Stomach (tissue), 9 donors: ENCODE measurements around the gene MAP3K3. TPM values are rescaled to one million over a fixed set of nuclear protein-coding genes. Genes with fewer than 3 reads are reported as not detected.

Experiments
- DNase-seq, 2 donors: peaks; one replicate each; pipeline versions ENCODE4 v3.0.0 to v3.0.0-alpha.2; 2013 to 2019
- H3K27ac ChIP-seq, 5 donors: fragments of 200-600 bp in 4 of 5; sonication (generic) in 4 of 5; one replicate each; pipeline ENCODE4 v1.5.1; 2013 to 2019; ENCODE audit warnings: mild to moderate bottlenecking in 1 of 5, moderate library complexity in 1 of 5
- H3K27me3 ChIP-seq, 3 donors: fragments of 200-600 bp; sonication (generic); one replicate each; pipeline ENCODE4 v1.5.1; 2017 to 2019; ENCODE audit warnings: mixed run types in 1 of 3
- H3K36me3 ChIP-seq, 4 donors: fragments of 200-600 bp; sonication (generic); 1 replicate in 3 of 4; 2 replicates in 1 of 4; pipeline ENCODE4 v1.5.1; 2016 to 2019
- H3K4me1 ChIP-seq, 4 donors: fragments of 200-600 bp; sonication (generic); one replicate each; pipeline ENCODE4 v1.5.1; 2016 to 2019
- H3K4me3 ChIP-seq, 4 donors: fragments of 200-600 bp; sonication (generic) in 3 of 4; one replicate each; pipeline ENCODE4 v1.5.1; 2016 to 2019; ENCODE audit warnings: mild to moderate bottlenecking in 1 of 4
- H3K9me3 ChIP-seq, 4 donors: fragments of 200-600 bp; sonication (generic); one replicate each; pipeline ENCODE4 v1.5.1; 2016 to 2019
- EP300 ChIP-seq: sonication (generic); formaldehyde crosslinking; IDR thresholded peaks from one replicate; pipeline ENCODE4 v1.6.1; 2017; ENCODE audit warnings: antibody characterized with exemption
- POLR2A ChIP-seq, 4 donors: fragments of 450-650 bp; IDR thresholded peaks; one replicate each; pipeline ENCODE4 v1.6.1; 2016; ENCODE audit warnings: antibody characterized with exemption in 4 of 4, control low read depth in 2 of 4, mild to moderate bottlenecking in 1 of 4, moderate library complexity in 1 of 4
- POLR2AphosphoS5 ChIP-seq, 3 donors: sonication (generic); formaldehyde crosslinking; IDR thresholded peaks; one replicate each; pipeline ENCODE4 v1.6.1; 2016; ENCODE audit warnings: antibody characterized with exemption in 3 of 3
- WGBS, 5 donors: extraction: QIAGEN DNeasy Blood & Tissue Kit in 3 of 5; methylation state at CpG; one replicate each; pipeline versions ENCODE4 v1.1.5 to v1.1.7; 2013 to 2018; 5-methylcytosine and 5-hydroxymethylcytosine counted together
- intact Hi-C: fragments of 100-400 bp; cut with DNase I; formaldehyde crosslinking; loops from one replicate; pipeline ENCODE4 v1.15.1; 2023; ENCODE audit warnings: low total_unique reads
- polyA plus RNA-seq, 3 donors: library from polyadenylated mRNA; stranded (reverse); fragments of 200-250 nt; gene quantifications; one replicate each; pipeline ENCODE4 v1.2.3, GENCODE V29; 2013
- total RNA-seq, 5 donors: library from RNA; depleted of rRNA; stranded (reverse); fragments of >200 nt; gene quantifications; one replicate each; pipeline versions ENCODE4 v1.1.0 to v1.2.3, GENCODE V29; 2014 to 2016
- TF ChIP-seq, protein P1 (sequence below), 7 experiments: fragments of 450-650 bp in 4 of 7; fragments of 200-600 bp in 3 of 7; sonication (generic) in 3 of 7; IDR thresholded peaks; one replicate each; pipeline ENCODE4 v1.5.1; 2016 to 2019; ENCODE audit warnings: antibody characterized with exemption in 7 of 7, control low read depth in 2 of 7, mild to moderate bottlenecking in 1 of 7
- donor health status: healthy with polysubstance abuse.
- donor health status: Bipolar disorder and iron deficiency.
- donor health status: healthy.

Gene MAP3K3
- total and polyA plus RNA-seq, 8 donors: 9.3 to 99.5 (median 16.7) TPM

DNA sequence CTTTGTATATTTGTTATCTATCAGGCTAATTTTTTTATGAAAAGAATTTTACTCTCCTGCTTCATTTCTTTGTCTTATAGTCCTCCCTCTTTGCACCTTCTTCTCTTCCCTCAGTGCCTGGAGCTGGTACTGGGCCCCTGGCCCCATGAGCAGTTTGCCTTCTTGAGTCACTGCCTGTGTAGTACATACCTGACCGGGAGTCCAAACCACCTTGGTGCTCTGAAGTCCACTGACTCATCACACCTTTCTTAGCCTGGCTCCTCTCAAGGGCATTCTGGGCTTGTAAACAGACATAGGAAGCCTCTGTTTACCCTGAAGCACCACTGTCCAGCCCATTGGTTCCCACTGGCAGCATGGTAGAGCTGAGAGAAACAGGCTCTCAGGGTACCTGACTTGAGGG lies 32.6 kb upstream of the MAP3K3 start:
- DNase-seq: no peak
- Histone ChIP-seq H3K27me3 (no peaks in the 10 kb centered on the region), H3K36me3 (peaks cover 43 to 100% (median 96%) of the 10 kb centered on the region in 4 donors), H3K9me3 (no peaks in the 10 kb centered on the region), H3K4me3 (no peak overlapping the region), H3K27ac (no peak overlapping the region), H3K4me1 (no peaks in the 10 kb centered on the region)
- intact Hi-C loops: no loop called here
- WGBS, 5 donors: 96 to 100% (median 96%) methylated on average over 1 of the region's 1 CpG
- no peak for TF ChIP-seq EP300
- no peak for TF ChIP-seq POLR2A (IDR thresholded peaks at IDR 0.05)
- TF ChIP-seq, protein P1, sequence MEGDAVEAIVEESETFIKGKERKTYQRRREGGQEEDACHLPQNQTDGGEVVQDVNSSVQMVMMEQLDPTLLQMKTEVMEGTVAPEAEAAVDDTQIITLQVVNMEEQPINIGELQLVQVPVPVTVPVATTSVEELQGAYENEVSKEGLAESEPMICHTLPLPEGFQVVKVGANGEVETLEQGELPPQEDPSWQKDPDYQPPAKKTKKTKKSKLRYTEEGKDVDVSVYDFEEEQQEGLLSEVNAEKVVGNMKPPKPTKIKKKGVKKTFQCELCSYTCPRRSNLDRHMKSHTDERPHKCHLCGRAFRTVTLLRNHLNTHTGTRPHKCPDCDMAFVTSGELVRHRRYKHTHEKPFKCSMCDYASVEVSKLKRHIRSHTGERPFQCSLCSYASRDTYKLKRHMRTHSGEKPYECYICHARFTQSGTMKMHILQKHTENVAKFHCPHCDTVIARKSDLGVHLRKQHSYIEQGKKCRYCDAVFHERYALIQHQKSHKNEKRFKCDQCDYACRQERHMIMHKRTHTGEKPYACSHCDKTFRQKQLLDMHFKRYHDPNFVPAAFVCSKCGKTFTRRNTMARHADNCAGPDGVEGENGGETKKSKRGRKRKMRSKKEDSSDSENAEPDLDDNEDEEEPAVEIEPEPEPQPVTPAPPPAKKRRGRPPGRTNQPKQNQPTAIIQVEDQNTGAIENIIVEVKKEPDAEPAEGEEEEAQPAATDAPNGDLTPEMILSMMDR (IDR thresholded peaks at IDR 0.05): no peak
- no peak for TF ChIP-seq POLR2AphosphoS5 (IDR thresholded peaks at IDR 0.05)

DNA sequence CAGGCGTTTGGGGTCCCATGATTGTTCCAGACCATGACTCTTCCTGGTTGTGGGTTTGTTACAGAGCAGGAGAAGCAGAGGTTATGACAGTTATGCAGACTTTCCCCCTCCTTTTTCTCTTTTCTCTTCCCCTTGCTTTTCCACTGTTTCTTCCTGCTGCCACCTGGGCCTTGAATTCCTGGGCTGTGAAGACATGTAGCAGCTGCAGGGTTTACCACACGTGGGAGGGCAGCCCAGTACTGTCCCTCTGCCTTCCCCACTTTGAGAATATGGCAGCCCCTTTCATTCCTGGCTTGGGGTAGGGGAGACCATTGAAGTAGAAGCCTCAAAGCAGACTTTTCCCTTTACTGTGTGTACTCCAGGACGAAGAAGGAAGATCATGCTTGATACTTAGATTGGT lies 29.4 kb upstream of the MAP3K3 start:
- no peak for DNase-seq
- Histone ChIP-seq H3K9me3 (no peaks in the 10 kb centered on the region), H3K27me3 (no peaks in the 10 kb centered on the region), H3K27ac (no peak overlapping the region), H3K36me3 (peaks cover 27 to 78% (median 69%) of the 10 kb centered on the region in 4 donors), H3K4me1 (no peaks in the 10 kb centered on the region), H3K4me3 (no peak overlapping the region)
- TF ChIP-seq POLR2AphosphoS5 (IDR thresholded peaks at IDR 0.05) (no peak), EP300 (no peak), POLR2A (IDR thresholded peaks at IDR 0.05) (no peak)
- TF ChIP-seq, protein P1 (IDR thresholded peaks at IDR 0.05): no peak
- intact Hi-C loops: no loop called here
- WGBS, 5 donors: 76 to 92% (median 87%) methylated on average over 3 of the region's 3 CpGs

DNA sequence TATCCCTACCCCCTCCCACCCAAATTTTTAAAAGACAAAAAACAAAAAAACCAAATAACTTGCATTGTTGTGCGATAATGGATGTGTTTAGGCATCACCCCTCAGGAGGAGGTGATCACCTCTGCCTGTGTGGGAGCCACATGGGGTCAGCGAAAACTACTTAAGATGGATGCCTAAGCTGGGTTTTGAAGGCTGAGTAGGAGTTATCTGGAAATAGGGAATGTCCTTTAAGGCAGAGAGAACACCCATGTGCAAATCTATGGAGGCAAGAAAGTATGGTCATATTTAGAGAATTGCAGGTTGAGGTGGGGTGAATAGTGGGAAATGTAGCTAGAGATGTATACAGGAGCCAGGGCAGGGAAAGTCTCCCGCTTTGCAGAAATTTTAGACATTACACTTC lies 27.1 kb upstream of the MAP3K3 start:
- no peak overlapping the region for H3K4me3 ChIP-seq
- H3K9me3 ChIP-seq: no peaks in the 10 kb centered on the region
- H3K27me3 ChIP-seq: no peaks in the 10 kb centered on the region
- TF ChIP-seq EP300: no peak
- TF ChIP-seq POLR2AphosphoS5 (IDR thresholded peaks at IDR 0.05): no peak
- TF ChIP-seq POLR2A (IDR thresholded peaks at IDR 0.05): no peak
- TF ChIP-seq, protein P1 (IDR thresholded peaks at IDR 0.05): no peak
- H3K4me1 ChIP-seq: peaks cover 4 to 6% (median 4%) of the 10 kb centered on the region in 4 donors
- no peak overlapping the region for H3K27ac ChIP-seq
- DNase-seq: no peak
- peaks cover 12 to 54% (median 47%) of the 10 kb centered on the region in 4 donors for H3K36me3 ChIP-seq
- intact Hi-C loops: no loop called here
- WGBS, 5 donors: 96 to 99% (median 98%) methylated on average over 3 of the region's 3 CpGs

DNA sequence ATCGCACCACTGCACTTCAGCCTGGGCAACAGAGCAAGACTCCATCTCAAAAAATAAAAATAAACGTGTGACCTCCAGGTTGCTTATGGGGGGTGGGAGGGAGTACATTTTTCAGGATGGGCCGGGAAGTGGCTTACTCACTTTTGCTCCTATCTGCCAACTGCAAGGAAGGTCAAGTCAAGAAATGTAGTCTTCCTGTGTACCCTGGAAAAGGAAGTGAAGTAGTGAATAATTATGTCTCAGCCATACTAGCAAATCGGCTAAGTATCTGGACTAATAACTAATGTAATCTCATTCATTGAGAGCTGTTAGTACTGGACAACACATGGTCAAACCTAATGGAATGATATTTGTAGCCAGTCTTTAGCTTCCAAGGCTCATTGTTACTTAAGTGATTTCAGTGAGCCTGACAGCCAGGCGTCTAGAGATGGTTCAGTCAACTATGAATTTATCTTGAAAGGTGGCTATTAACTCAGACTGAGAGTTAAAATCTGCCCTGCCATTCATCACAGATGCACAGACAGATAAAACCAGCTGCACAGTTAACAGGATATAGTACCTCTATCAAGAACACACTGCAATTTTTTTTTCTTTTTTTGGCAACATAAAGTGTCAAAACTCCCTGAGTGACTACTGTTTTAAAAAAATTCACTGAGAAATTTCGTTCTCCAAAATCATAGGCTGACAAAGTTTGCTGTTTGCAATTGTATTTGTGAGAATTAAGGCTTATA lies 25.2 kb upstream of the MAP3K3 start:
- H3K27ac ChIP-seq: no peak overlapping the region
- no peak overlapping the region for H3K4me3 ChIP-seq
- DNase-seq: no peak
- 52 to 71% (median 63%) methylated on average over 6 of the region's 6 CpGs for WGBS, 5 donors
- H3K27me3 ChIP-seq: no peaks in the 10 kb centered on the region
- peaks cover 13 to 20% (median 17%) of the 10 kb centered on the region in 4 donors for H3K4me1 ChIP-seq
- no peaks in the 10 kb centered on the region for H3K9me3 ChIP-seq
- intact Hi-C loops: no loop called here
- TF ChIP-seq POLR2A (IDR thresholded peaks at IDR 0.05) (no peak), POLR2AphosphoS5 (IDR thresholded peaks at IDR 0.05) (no peak), EP300 (no peak)
- TF ChIP-seq, protein P1 (IDR thresholded peaks at IDR 0.05): no peak
- H3K36me3 ChIP-seq: peaks cover 0 to 35% (median 28%) of the 10 kb centered on the region in 4 donors
